ENCODE data around the gene LAG3. TPM values are rescaled to one million over a fixed set of nuclear protein-coding genes. Genes with fewer than 3 reads are reported as not detected.

Gene LAG3
- total RNA-seq, 1 experiment from 2014 or later = 2.2 TPM

DNA sequence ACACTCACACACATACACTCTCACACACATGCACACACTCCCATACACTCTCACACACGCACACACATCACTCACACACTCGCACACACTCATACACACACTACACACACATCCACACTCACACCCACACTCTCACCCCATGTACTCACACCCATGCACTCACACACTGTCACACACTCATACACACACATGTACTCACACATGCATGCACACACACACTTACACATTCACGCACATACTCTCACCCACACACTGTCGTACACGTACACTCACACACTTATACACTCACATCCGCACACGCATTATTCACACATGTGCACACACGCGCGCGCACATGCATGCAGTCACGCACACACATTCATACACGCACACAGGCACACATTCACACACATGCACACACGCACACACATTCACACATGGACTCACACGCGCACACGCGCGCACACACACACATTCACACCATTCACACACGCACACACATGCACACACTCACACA is 45.4 kb downstream of the LAG3 start:
- Histone ChIP-seq H2BK12ac (ENCODE audit: insufficient read length, low read depth, low read length) (no peak overlapping the region), H3K27me3 (ENCODE audit: insufficient read depth, low read length) (peaks cover 4% of the 10 kb centered on the region; the same call in 1 of the 2 replicates), H2BK15ac (ENCODE audit: low read depth, low read length) (no peak overlapping the region), H3K4me2 (ENCODE audit: insufficient read depth, insufficient read length, low read length) (no peak overlapping the region), H3K79me1 (ENCODE audit: insufficient read depth, low read depth, low read length, poor library complexity, severe bottlenecking) (no peaks in the 10 kb centered on the region), H2AK5ac (ENCODE audit: insufficient read length, low read length) (no peak overlapping the region), H4K5ac (ENCODE audit: insufficient read length, low read depth, low read length) (no peak overlapping the region), H3K14ac (ENCODE audit: insufficient read depth, low read length) (no peak overlapping the region), H3K4me1 (ENCODE audit: insufficient read depth, low read length) (peaks cover 7% of the 10 kb centered on the region; the same call in 1 of the 2 replicates), H2BK5ac (ENCODE audit: insufficient read length, low read length) (no peak overlapping the region), H2BK120ac (ENCODE audit: low read depth, low read length, poor library complexity, severe bottlenecking) (no peak overlapping the region), H4K91ac (ENCODE audit: insufficient read length, low read depth, low read length) (no peak overlapping the region), H2BK20ac (ENCODE audit: low read depth, low read length, poor library complexity, severe bottlenecking) (no peak overlapping the region), H3K27ac (ENCODE audit: insufficient read length, low read depth, low read length) (no peak overlapping the region), H3K23ac (ENCODE audit: insufficient read length, low read depth, low read length) (no peak overlapping the region), H4K20me1 (ENCODE audit: control insufficient read depth, insufficient read depth, insufficient read length) (no peaks in the 10 kb centered on the region), H3K79me2 (ENCODE audit: insufficient read depth, low read length) (no peaks in the 10 kb centered on the region), H3T11ph (ENCODE audit: low read length) (no peak overlapping the region), H4K8ac (replicated peaks; ENCODE audit: insufficient read length, low read depth, low read length) (peak overlapping the region; percentile 2), H3K18ac (ENCODE audit: insufficient read length, low read depth, low read length) (no peak overlapping the region), H3K23me2 (ENCODE audit: insufficient read length, low read depth, low read length, poor library complexity, severe bottlenecking) (peaks cover 8% of the 10 kb centered on the region), H2AFZ (ENCODE audit: low read length) (no peak overlapping the region), H3K9ac (ENCODE audit: extremely low read depth, insufficient read length, low read length) (no peak overlapping the region), H3K9me3 (ENCODE audit: control insufficient read depth, low read depth, low read length) (no peaks in the 10 kb centered on the region), H3K56ac (ENCODE audit: insufficient read length, low read depth, low read length) (no peak overlapping the region), H3K4ac (ENCODE audit: low read depth, low read length) (no peak overlapping the region)
- H3K4me3 Mint-ChIP-seq = peak overlapping the region in 1 of 2 experiments; percentile 2; a peak in 1 of 5 replicates
- H3K27ac Mint-ChIP-seq = peak overlapping the region; percentile 0 to 96 (median 9); a peak in 3 of 7 replicates
- H3K36me3 Mint-ChIP-seq (ENCODE audit: insufficient read depth in 1 of 3, low read depth in 3 of 3) = peaks cover 0 to 3% (median 0%) of the 10 kb centered on the region in 3 experiments; a peak in 1 of 7 replicates
- 100% methylated on average over 8 of the region's 20 CpGs for WGBS (ENCODE audit: extremely low coverage, insufficient read length, low lambda C conversion rate)
- H3K9me3 Mint-ChIP-seq = peaks cover 0 to 2% of the 10 kb centered on the region in 2 experiments; a peak in 1 of 5 replicates
- H3K27me3 Mint-ChIP-seq (ENCODE audit: low read depth) = peaks cover 66% of the 10 kb centered on the region
- no peak for DNase-seq
- peaks cover 44% of the 10 kb centered on the region in 2 experiments for H3K4me1 Mint-ChIP-seq
- TF ChIP-seq, protein P1, sequence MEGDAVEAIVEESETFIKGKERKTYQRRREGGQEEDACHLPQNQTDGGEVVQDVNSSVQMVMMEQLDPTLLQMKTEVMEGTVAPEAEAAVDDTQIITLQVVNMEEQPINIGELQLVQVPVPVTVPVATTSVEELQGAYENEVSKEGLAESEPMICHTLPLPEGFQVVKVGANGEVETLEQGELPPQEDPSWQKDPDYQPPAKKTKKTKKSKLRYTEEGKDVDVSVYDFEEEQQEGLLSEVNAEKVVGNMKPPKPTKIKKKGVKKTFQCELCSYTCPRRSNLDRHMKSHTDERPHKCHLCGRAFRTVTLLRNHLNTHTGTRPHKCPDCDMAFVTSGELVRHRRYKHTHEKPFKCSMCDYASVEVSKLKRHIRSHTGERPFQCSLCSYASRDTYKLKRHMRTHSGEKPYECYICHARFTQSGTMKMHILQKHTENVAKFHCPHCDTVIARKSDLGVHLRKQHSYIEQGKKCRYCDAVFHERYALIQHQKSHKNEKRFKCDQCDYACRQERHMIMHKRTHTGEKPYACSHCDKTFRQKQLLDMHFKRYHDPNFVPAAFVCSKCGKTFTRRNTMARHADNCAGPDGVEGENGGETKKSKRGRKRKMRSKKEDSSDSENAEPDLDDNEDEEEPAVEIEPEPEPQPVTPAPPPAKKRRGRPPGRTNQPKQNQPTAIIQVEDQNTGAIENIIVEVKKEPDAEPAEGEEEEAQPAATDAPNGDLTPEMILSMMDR (conservative IDR thresholded peaks at IDR 0.05) = no peak
